ENCODE results near the gene RASSF7.

GRCh38 chr11:568306-569157 is 7.8 kb downstream of the RASSF7 start:
- TF ChIP-seq ZNF830 (tag by site-specific recombination; IDR thresholded peaks at IDR 0.05; ENCODE audit: low read depth) = no peak
- no peak for TF ChIP-seq TCF7L2 (IDR thresholded peaks at IDR 0.05; ENCODE audit: borderline replicate concordance, low read depth, low read length)

All from HEK293 (cell line).